SK-N-SH treated with all-trans-retinoic acid at 6 μM for 48 hours (cell line): ENCODE data around the gene BTBD19.

Source experiments
- ARNTL ChIP-seq: fragments of 450-650 bp; formaldehyde crosslinking; IDR thresholded peaks from 2 replicates; pipeline ENCODE4 v1.5.0; 2020; ENCODE audit warnings: low read depth, mild to moderate bottlenecking, moderate library complexity, borderline replicate concordance
- PPARA ChIP-seq: fragments of 250-450 bp; sonication (Bioruptor Pico); IDR thresholded peaks from 2 replicates; pipeline ENCODE4 v1.5.0; 2020; ENCODE audit warnings: mild to moderate bottlenecking, borderline replicate concordance
- RARB ChIP-seq: fragments of 250-450 bp; sonication (Bioruptor Pico); IDR thresholded peaks from 2 replicates; pipeline ENCODE4 v1.8.0; 2021; ENCODE audit warnings: mild to moderate bottlenecking, moderate library complexity
- TOX ChIP-seq: fragments of 250-450 bp; sonication (Bioruptor Pico); IDR thresholded peaks from 2 replicates; pipeline ENCODE4 v1.8.0; 2021; ENCODE audit warnings: mild to moderate bottlenecking, moderate library complexity, borderline replicate concordance
- ZNF70 ChIP-seq: fragments of 450-650 bp; formaldehyde crosslinking; IDR thresholded peaks from 2 replicates; pipeline ENCODE4 v1.5.0; 2020; ENCODE audit warnings: mild to moderate bottlenecking, moderate library complexity
- TF ChIP-seq, protein P1 (sequence below): fragments of 250-450 bp; sonication (Bioruptor Pico); IDR thresholded peaks from 2 replicates; pipeline ENCODE4 v1.8.0; 2020; ENCODE audit warnings: mild to moderate bottlenecking, moderate library complexity, borderline replicate concordance
- TF ChIP-seq, protein P2 (sequence below): fragments of 250-450 bp; sonication (Bioruptor Pico); IDR thresholded peaks from 2 replicates; pipeline ENCODE4 v1.8.0; 2021; ENCODE audit warnings: low read depth, mild to moderate bottlenecking, moderate library complexity, borderline replicate concordance
- TF ChIP-seq, protein P3 (sequence below): fragments of 250-450 bp; sonication (Bioruptor Pico); IDR thresholded peaks from 2 replicates; pipeline ENCODE4 v1.5.0; 2020; ENCODE audit warnings: mild to moderate bottlenecking, moderate library complexity

DNA sequence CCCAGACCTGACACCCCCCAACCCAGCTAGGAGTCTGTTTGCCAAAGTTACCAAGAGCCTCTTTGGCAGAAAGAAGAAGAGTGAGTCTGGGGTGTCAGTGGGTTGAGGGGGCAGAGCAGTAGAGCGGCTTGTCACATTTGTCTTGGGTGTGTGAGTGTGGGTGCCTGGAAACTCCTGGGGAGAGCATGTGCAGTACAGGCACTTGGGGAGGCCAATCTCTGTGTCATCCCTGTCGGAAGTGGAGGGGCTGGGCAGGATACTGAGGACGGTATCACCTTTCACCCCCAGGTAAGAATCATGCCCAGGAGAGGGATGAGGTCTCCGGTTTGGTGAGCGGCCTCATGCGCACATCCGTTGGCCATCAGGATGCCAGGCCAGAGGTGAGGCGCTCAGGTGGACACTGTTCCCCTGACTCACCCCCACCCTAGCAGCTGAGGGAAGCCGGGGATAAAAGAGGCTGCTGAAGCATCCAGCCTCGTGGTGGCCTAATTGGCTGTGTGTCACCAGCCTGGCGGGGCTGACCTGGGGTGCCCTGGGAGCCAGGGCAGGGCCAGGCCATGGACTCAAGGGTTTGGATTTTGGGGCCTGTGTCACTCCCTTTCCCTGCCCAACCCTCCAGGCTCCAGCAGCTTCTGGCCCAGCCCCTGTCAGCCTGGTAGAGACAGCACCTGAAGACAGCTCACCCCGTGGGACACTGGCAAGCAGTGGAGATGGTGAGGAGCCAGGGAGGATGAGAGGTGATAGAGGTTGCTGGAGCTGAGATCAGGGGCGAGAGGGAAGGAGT lies 4.8 kb upstream of the BTBD19 start:
- TF ChIP-seq, protein P1, sequence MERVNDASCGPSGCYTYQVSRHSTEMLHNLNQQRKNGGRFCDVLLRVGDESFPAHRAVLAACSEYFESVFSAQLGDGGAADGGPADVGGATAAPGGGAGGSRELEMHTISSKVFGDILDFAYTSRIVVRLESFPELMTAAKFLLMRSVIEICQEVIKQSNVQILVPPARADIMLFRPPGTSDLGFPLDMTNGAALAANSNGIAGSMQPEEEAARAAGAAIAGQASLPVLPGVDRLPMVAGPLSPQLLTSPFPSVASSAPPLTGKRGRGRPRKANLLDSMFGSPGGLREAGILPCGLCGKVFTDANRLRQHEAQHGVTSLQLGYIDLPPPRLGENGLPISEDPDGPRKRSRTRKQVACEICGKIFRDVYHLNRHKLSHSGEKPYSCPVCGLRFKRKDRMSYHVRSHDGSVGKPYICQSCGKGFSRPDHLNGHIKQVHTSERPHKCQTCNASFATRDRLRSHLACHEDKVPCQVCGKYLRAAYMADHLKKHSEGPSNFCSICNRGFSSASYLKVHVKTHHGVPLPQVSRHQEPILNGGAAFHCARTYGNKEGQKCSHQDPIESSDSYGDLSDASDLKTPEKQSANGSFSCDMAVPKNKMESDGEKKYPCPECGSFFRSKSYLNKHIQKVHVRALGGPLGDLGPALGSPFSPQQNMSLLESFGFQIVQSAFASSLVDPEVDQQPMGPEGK (CRISPR knock-in tag): no peak
- TF ChIP-seq, protein P2, sequence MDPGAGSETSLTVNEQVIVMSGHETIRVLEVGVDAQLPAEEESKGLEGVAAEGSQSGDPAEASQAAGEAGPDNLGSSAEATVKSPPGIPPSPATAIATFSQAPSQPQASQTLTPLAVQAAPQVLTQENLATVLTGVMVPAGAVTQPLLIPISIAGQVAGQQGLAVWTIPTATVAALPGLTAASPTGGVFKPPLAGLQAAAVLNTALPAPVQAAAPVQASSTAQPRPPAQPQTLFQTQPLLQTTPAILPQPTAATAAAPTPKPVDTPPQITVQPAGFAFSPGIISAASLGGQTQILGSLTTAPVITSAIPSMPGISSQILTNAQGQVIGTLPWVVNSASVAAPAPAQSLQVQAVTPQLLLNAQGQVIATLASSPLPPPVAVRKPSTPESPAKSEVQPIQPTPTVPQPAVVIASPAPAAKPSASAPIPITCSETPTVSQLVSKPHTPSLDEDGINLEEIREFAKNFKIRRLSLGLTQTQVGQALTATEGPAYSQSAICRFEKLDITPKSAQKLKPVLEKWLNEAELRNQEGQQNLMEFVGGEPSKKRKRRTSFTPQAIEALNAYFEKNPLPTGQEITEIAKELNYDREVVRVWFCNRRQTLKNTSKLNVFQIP (CRISPR knock-in tag): no peak
- TF ChIP-seq ARNTL: no peak
- no peak for TF ChIP-seq PPARA (CRISPR knock-in tag)
- no peak for TF ChIP-seq TOX
- TF ChIP-seq, protein P3, sequence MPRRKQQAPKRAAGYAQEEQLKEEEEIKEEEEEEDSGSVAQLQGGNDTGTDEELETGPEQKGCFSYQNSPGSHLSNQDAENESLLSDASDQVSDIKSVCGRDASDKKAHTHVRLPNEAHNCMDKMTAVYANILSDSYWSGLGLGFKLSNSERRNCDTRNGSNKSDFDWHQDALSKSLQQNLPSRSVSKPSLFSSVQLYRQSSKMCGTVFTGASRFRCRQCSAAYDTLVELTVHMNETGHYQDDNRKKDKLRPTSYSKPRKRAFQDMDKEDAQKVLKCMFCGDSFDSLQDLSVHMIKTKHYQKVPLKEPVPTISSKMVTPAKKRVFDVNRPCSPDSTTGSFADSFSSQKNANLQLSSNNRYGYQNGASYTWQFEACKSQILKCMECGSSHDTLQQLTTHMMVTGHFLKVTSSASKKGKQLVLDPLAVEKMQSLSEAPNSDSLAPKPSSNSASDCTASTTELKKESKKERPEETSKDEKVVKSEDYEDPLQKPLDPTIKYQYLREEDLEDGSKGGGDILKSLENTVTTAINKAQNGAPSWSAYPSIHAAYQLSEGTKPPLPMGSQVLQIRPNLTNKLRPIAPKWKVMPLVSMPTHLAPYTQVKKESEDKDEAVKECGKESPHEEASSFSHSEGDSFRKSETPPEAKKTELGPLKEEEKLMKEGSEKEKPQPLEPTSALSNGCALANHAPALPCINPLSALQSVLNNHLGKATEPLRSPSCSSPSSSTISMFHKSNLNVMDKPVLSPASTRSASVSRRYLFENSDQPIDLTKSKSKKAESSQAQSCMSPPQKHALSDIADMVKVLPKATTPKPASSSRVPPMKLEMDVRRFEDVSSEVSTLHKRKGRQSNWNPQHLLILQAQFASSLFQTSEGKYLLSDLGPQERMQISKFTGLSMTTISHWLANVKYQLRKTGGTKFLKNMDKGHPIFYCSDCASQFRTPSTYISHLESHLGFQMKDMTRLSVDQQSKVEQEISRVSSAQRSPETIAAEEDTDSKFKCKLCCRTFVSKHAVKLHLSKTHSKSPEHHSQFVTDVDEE (CRISPR knock-in tag): no peak
- no peak for TF ChIP-seq RARB (CRISPR knock-in tag)
- TF ChIP-seq ZNF70 (CRISPR knock-in tag): no peak
